Measurements from ENCODE around the gene COA8. TPM values are rescaled to one million over a fixed set of nuclear protein-coding genes. Genes with fewer than 3 reads are reported as not detected.

The COA8 gene
- total and polyA plus RNA-seq, 2 of the 13 experiments (the other 11 are each of a cell fraction or from before 2014, with no cell fraction given) = 10.9 to 25.1 TPM

- Histone ChIP-seq H3K27me3 (ENCODE audit: control insufficient read depth in 1 of 2, insufficient read depth in 2 of 2, low read length in 2 of 2) (no peaks in the 10 kb centered on the region), H3K79me2 (ENCODE audit: insufficient read depth, low read length) (peaks cover 3% of the 10 kb centered on the region), H3K4me1 (ENCODE audit: insufficient read depth, low read length) (peaks cover 44% of the 10 kb centered on the region), H2AFZ (ENCODE audit: low read length) (no peak overlapping the region), H3K9ac (ENCODE audit: insufficient read depth, low read depth, low read length) (no peak overlapping the region), H3K27ac (ENCODE audit: extremely low read length, insufficient read depth, low read length) (no peak overlapping the region), H3K4me3 (replicated peaks in 1 of 3; ENCODE audit: insufficient read depth in 1 of 3, low read depth in 2 of 3, low read length in 3 of 3) (no peak overlapping the region), H3K9me3 (ENCODE audit: low read length) (no peaks in the 10 kb centered on the region), H3K36me3 (replicated peaks in 1 of 2; ENCODE audit: control insufficient read depth in 1 of 2, insufficient read depth in 2 of 2, low read length in 2 of 2) (peaks cover 0 to 10% of the 10 kb centered on the region in 2 experiments; a peak in 3 of 5 replicates), H4K20me1 (ENCODE audit: insufficient read depth, low read length) (no peaks in the 10 kb centered on the region), H3K4me2 (ENCODE audit: low read depth, low read length) (peak overlapping the region; percentile 73; the same call in 1 of the 2 replicates)
- in situ Hi-C loops (cut with HindIII; ENCODE audit: extremely low pct_ligation_motif_present, low pct_unique_long_range_greater_than_20kb) = no loop called here
- FAIRE-seq (no peak), ATAC-seq (no peak), DNase-seq (ENCODE audit: low spot score) (no peak)
- no TSS peak for BruUV-seq (replicated peaks)
- intact Hi-C loops (cut with micrococcal nuclease; ENCODE audit: unreplicated experiment) = no loop called here
- 64% methylated on average over 5 of the region's 10 CpGs for WGBS (ENCODE audit: low lambda C conversion rate)
- POLR2A ChIA-PET = interaction anchor here (1.2 to 3.1 kb wide), 3 partner anchors 11 to 24 kb away, joined by 3 to 24 read pairs (median 7); partner anchors contain the start of gene TRMT61A
- TF ChIP-seq AGO2 (optimal IDR thresholded peaks at IDR 0.05; ENCODE audit: low read depth, low read length) (peak; percentile 8), ZNF33A (CRISPR knock-in tag; IDR thresholded peaks at IDR 0.05; ENCODE audit: borderline replicate concordance) (no peak), ZNF260 (CRISPR knock-in tag; IDR thresholded peaks at IDR 0.05; ENCODE audit: borderline replicate concordance, low read depth) (no peak), ZNF784 (CRISPR knock-in tag; IDR thresholded peaks at IDR 0.05; ENCODE audit: borderline replicate concordance) (no peak)
- CTCF ChIA-PET (ENCODE audit: low intra/inter-chr PET ratio, low total read pairs) = interaction anchor here (3.0 kb wide), 1 partner anchor 29 kb away, joined by 38 read pairs; no protein-coding TSS in a partner anchor
Observed at GRCh38 chr14:103517174-103517566, 45.6 kb upstream of the COA8 start.

- CTCF ChIA-PET (ENCODE audit: low intra/inter-chr PET ratio, low total read pairs) = interaction anchor here (0.9 to 3.0 kb wide), 4 partner anchors 18 to 32 kb away, joined by 3 to 38 read pairs (median 4); no protein-coding TSS in a partner anchor
- TF ChIP-seq MTA1 (CRISPR knock-in tag; IDR thresholded peaks at IDR 0.05; ENCODE audit: borderline replicate concordance) (no peak), TBL1XR1 (IDR thresholded peaks at IDR 0.05; ENCODE audit: borderline replicate concordance, low read length, partially characterized antibody) (no peak), SIX4 (CRISPR knock-in tag; IDR thresholded peaks at IDR 0.05) (no peak), PATZ1 (CRISPR knock-in tag; IDR thresholded peaks at IDR 0.05) (0 out of 2 replicates have a peak, but pooled peaks have one; percentile 23), RAD51 (IDR thresholded peaks at IDR 0.05; ENCODE audit: borderline replicate concordance) (no peak), ZNF280D (CRISPR knock-in tag; IDR thresholded peaks at IDR 0.05) (no peak)
Observed at GRCh38 chr14:103517721-103518421, 44.9 kb upstream of the COA8 start.

More at GRCh38 chr14:103517721-103518421, 44.9 kb upstream of the COA8 start:
- ATAC-seq = peak; percentile 72
- in situ Hi-C loops (cut with HindIII; ENCODE audit: extremely low pct_ligation_motif_present, low pct_unique_long_range_greater_than_20kb) (no loop called here), intact Hi-C loops (cut with micrococcal nuclease; ENCODE audit: unreplicated experiment) (loop anchor here (1.0 kb wide), 1 partner anchor 28 kb away; no protein-coding TSS in a partner anchor)
- no peak for FAIRE-seq
- H3K4me3 ChIP-seq (replicated peaks in 1 of 3; ENCODE audit: insufficient read depth in 1 of 3, low read depth in 2 of 3, low read length in 3 of 3) = peak overlapping the region in 2 of 3 experiments; percentile 26 to 59; a peak in 5 of 6 replicates
- POLR2A ChIA-PET = interaction anchor here (1.2 to 3.1 kb wide), 3 partner anchors 10 to 23 kb away, joined by 3 to 24 read pairs (median 7); partner anchors contain the start of gene TRMT61A
- H3K27ac ChIP-seq (ENCODE audit: extremely low read length, insufficient read depth, low read length) = no peak overlapping the region
- peaks cover 4% of the 10 kb centered on the region for H3K79me2 ChIP-seq (ENCODE audit: insufficient read depth, low read length)
- H3K9me3 ChIP-seq (ENCODE audit: low read length) = no peaks in the 10 kb centered on the region
- peak overlapping the region; percentile 38; the same call in 1 of the 2 replicates for H3K9ac ChIP-seq (ENCODE audit: insufficient read depth, low read depth, low read length)
- H4K20me1 ChIP-seq (ENCODE audit: insufficient read depth, low read length) = no peaks in the 10 kb centered on the region
- 19% methylated on average over 13 of the region's 20 CpGs for whole genome bisulfite sequencing (ENCODE audit: low lambda C conversion rate)
- H3K4me2 ChIP-seq (ENCODE audit: low read depth, low read length) = peak overlapping the region; percentile 73
- no peaks in the 10 kb centered on the region for H3K27me3 ChIP-seq (ENCODE audit: control insufficient read depth in 1 of 2, insufficient read depth in 2 of 2, low read length in 2 of 2)
- H3K36me3 ChIP-seq (replicated peaks in 1 of 2; ENCODE audit: control insufficient read depth in 1 of 2, insufficient read depth in 2 of 2, low read length in 2 of 2) = peaks cover 0 to 10% of the 10 kb centered on the region in 2 experiments; a peak in 3 of 5 replicates
- peaks cover 39% of the 10 kb centered on the region for H3K4me1 ChIP-seq (ENCODE audit: insufficient read depth, low read length)
- no peak for DNase-seq (ENCODE audit: low spot score)
- no peak overlapping the region for H2AFZ ChIP-seq (ENCODE audit: low read length)
- no TSS peak for BruUV-seq (replicated peaks)

Measured in HepG2 (cell line).